PFSK-1 (cell line): ENCODE measurements around the gene CLDN11.

Experiments used
- FOXP2 ChIP-seq: optimal IDR thresholded peaks from 2 replicates; pipeline ENCODE3; 2011; ENCODE audit warnings: borderline replicate concordance, control low read depth, inconsistent platforms; ENCODE audit not compliant: insufficient read depth; ENCODE audit errors: extremely low read length, extremely low read depth
- POLR2AphosphoS5 ChIP-seq: IDR thresholded peaks from 2 replicates; pipeline ENCODE4 v1.6.1; 2012; ENCODE audit warnings: low read depth, mild to moderate bottlenecking, control low read depth, low read length, moderate library complexity
- SIN3A ChIP-seq: IDR thresholded peaks from 2 replicates; pipeline ENCODE4 v1.6.1; 2012; ENCODE audit warnings: mild to moderate bottlenecking, low read length, moderate library complexity, borderline replicate concordance; ENCODE audit not compliant: insufficient read depth
- TAF1 ChIP-seq: IDR thresholded peaks from 2 replicates; pipeline ENCODE4 v1.6.1; 2012; ENCODE audit warnings: low read length, control low read depth, borderline replicate concordance; ENCODE audit not compliant: insufficient read depth
- TF ChIP-seq, protein P1 (sequence below), 2 experiments: IDR thresholded peaks; 2 replicates each; pipeline versions ENCODE4 v1.6.1 to v1.8.0; 2011 to 2012; ENCODE audit warnings: low read depth in 2 of 2, low read length in 2 of 2, control low read depth in 1 of 2, inconsistent platforms in 1 of 2, mild to moderate bottlenecking in 1 of 2, moderate library complexity in 1 of 2; ENCODE audit not compliant: insufficient read depth in 1 of 2

The CLDN11 gene

DNA sequence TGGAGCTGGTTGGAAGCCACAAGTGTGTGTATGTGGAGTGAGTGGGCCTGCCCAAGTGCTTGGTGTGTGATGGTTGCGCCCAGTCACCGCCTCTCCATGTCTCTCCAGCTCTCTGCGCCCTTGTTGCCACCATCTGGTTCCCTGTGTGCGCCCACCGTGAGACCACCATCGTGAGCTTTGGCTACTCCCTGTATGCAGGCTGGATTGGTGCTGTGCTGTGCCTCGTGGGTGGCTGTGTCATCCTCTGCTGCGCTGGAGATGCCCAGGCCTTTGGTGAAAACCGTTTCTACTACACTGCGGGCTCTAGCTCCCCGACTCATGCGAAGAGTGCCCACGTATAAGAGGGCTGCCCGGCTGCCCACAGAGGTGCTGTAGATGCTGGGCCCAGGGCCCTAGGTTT is 13.7 kb downstream of the CLDN11 start:
- TF ChIP-seq TAF1 (no peak), SIN3A (no peak), FOXP2 (no peak), POLR2AphosphoS5 (no peak)
- TF ChIP-seq, protein P1, sequence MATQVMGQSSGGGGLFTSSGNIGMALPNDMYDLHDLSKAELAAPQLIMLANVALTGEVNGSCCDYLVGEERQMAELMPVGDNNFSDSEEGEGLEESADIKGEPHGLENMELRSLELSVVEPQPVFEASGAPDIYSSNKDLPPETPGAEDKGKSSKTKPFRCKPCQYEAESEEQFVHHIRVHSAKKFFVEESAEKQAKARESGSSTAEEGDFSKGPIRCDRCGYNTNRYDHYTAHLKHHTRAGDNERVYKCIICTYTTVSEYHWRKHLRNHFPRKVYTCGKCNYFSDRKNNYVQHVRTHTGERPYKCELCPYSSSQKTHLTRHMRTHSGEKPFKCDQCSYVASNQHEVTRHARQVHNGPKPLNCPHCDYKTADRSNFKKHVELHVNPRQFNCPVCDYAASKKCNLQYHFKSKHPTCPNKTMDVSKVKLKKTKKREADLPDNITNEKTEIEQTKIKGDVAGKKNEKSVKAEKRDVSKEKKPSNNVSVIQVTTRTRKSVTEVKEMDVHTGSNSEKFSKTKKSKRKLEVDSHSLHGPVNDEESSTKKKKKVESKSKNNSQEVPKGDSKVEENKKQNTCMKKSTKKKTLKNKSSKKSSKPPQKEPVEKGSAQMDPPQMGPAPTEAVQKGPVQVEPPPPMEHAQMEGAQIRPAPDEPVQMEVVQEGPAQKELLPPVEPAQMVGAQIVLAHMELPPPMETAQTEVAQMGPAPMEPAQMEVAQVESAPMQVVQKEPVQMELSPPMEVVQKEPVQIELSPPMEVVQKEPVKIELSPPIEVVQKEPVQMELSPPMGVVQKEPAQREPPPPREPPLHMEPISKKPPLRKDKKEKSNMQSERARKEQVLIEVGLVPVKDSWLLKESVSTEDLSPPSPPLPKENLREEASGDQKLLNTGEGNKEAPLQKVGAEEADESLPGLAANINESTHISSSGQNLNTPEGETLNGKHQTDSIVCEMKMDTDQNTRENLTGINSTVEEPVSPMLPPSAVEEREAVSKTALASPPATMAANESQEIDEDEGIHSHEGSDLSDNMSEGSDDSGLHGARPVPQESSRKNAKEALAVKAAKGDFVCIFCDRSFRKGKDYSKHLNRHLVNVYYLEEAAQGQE (IDR thresholded peaks at IDR 0.05; ENCODE audit: insufficient read depth in 1 of 2, low read depth in 2 of 2, low read length in 2 of 2), result no peak

DNA sequence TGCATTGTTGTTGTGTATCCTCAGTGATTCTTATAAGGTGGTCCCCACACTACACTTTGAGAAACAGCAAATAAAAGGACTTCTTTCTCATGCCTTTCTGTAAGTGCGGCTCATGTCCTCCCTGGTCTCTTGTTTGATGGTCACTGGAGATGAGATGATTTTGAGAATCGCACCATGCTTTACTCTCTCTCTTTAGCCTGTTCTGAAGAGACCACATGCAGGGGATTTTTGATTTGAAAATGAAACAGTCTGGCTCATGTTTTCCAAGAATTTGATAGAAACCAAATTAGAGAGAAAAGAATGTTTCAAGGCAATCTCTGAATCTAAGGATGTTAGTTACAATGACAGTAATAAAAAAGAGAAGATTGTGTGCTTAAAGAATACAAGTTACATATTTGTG is 18.0 kb downstream of the CLDN11 start:
- no peak for TF ChIP-seq POLR2AphosphoS5
- TF ChIP-seq FOXP2, result no peak
- TF ChIP-seq SIN3A, result no peak
- no peak for TF ChIP-seq TAF1
- TF ChIP-seq, protein P1 (IDR thresholded peaks at IDR 0.05; ENCODE audit: insufficient read depth in 1 of 2, low read depth in 2 of 2, low read length in 2 of 2), result no peak

DNA sequence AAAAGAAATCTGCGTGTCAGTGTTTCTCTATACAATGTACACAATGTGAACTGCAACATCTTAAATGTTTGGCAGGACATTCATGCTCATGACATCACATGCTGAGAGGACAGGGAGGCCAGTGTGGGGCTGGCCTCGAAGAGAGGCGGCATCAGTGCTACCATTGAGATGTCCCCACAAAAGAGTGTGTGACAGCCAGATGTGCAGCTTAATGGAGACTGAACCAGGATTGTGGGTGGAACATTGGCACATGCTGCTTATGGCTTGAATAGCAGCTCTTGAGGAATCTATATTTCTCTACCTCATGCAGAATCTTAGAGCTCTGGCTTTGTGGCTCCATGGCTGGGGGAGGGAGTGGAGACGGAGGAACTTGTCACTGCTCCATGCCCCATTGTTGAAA is 18.5 kb downstream of the CLDN11 start:
- TF ChIP-seq TAF1 (no peak), SIN3A (no peak), POLR2AphosphoS5 (no peak), FOXP2 (no peak)
- TF ChIP-seq, protein P1 (IDR thresholded peaks at IDR 0.05; ENCODE audit: insufficient read depth in 1 of 2, low read depth in 2 of 2, low read length in 2 of 2), result no peak

DNA sequence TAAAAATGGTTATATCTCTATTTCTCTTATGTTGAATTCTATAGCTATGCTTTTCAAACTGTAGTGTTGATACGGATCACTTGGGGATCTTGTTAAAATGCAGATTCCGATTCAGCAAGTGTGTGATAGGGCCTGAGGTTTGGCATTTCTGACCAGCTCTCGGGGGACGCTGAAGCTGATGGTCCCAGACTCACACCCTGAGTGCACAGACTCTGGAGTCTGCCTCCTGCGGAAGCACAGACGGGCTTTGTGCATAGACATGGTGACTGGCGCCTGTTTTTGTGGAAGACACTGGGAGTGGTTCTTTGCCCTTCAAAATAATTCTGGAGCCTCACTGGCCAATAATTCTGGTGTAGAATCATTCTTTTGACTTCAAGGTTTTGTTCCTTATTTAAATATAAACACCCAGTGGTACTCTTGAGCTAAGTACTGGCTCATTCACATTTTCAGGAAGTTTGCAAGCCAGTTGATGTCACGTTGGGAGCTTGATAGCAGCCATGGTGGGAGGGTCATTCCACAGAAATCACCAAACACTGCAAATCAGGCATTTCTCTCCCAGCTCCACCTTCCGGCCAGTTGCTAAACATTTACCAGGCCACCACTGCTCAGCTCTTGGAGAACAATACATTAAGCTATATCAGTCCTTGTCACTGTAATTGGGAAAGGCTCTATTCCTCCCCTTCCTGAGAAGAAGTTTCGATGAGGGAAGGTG is 19.2 kb downstream of the CLDN11 start:
- TF ChIP-seq TAF1 (no peak), SIN3A (no peak), POLR2AphosphoS5 (no peak), FOXP2 (no peak)
- TF ChIP-seq, protein P1 (IDR thresholded peaks at IDR 0.05; ENCODE audit: insufficient read depth in 1 of 2, low read depth in 2 of 2, low read length in 2 of 2), result no peak
